ENCODE data around the gene CDKN2A. TPM values are rescaled to one million over a fixed set of nuclear protein-coding genes. Genes with fewer than 3 reads are reported as not detected.

CDKN2A gene
- total RNA-seq, 2 donors from 2014 or later: 3.9 to 15.7 TPM

DNA sequence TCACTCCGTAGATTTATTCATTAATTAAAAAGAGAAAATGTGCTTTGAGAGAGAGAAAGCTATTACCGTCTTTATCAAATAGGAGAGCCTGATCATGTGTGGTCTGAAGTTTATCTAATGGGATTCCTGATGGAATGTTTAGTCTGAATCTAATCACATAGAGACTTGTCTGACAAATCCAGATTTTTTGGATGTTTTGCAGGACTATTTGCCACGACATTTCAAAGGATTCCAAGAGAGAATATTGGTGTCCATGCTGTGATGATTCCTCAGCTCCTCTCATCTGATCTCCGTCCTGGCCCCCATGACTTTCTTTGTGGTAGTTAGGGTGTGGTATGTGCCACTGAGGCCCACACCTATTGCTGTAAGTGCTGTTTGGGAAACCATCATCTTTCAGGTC lies 35.0 kb upstream of the CDKN2A start:
- H3K27me3 Mint-ChIP-seq: peaks cover 0 to 5% of the 10 kb centered on the region in 2 donors
- no peak for ATAC-seq
- H3K27ac Mint-ChIP-seq: no peak overlapping the region
- H3K4me1 Mint-ChIP-seq (ENCODE audit: low read depth in 2 of 2): peaks cover 8 to 13% of the 10 kb centered on the region in 2 donors
- DNase-seq (ENCODE audit: low spot score): no peak
- H3K4me3 Mint-ChIP-seq: no peak overlapping the region
- H3K36me3 Mint-ChIP-seq: no peaks in the 10 kb centered on the region
- H3K9me3 Mint-ChIP-seq: no peaks in the 10 kb centered on the region

DNA sequence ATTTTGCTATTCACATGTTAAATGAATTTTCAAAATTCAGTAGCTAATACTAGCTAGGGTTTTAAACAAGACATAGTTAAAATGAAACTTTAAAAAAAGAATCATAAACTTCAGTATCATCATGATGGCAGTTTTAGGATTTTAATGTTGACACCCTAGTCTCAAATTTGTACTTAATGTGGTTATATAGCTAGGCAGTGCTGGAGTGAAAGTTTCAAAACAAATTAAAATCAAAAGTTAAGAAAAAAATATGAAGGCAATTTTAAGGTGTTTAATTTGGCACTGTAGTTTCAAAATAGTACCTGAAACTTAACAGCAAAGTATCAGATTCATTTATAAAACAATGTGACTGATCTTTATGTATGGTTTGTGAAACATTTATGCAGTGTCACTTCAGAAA lies 34.2 kb upstream of the CDKN2A start:
- Mint-ChIP-seq H3K27ac (no peak overlapping the region), H3K4me3 (no peak overlapping the region), H3K9me3 (no peaks in the 10 kb centered on the region), H3K27me3 (peaks cover 0 to 5% of the 10 kb centered on the region in 2 donors), H3K4me1 (ENCODE audit: low read depth in 2 of 2) (peaks cover 8 to 14% of the 10 kb centered on the region in 2 donors), H3K36me3 (no peaks in the 10 kb centered on the region)
- DNase-seq (ENCODE audit: low spot score): no peak
- no peak for ATAC-seq

DNA sequence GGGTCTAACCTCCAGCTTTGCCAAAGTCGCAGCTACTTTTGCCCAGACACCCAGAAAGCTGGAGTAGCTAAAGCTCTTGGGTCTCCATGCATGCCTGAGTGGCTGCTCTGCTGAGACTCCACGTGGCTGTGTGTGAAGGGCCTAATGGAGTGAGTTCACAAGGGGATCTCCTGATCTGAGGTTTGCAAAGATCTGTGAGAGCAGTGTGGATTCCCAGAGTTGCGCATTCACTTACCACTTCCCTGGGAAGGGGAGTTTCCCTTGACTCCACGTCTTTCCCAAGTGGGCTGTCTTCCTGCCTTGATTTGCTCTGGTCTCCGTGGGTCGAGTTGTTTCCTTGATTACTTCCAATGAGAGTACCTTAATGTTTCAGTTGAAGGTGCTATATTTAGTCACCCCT lies 32.5 kb upstream of the CDKN2A start:
- DNase-seq (ENCODE audit: low spot score): no peak
- Mint-ChIP-seq H3K9me3 (no peaks in the 10 kb centered on the region), H3K4me3 (no peak overlapping the region), H3K4me1 (ENCODE audit: low read depth in 2 of 2) (peaks cover 8 to 14% of the 10 kb centered on the region in 2 donors), H3K27me3 (peaks cover 9 to 10% of the 10 kb centered on the region in 2 donors), H3K36me3 (peaks cover under 1% of the 10 kb centered on the region), H3K27ac (no peak overlapping the region)
- ATAC-seq: peak; percentile 33 to 67

DNA sequence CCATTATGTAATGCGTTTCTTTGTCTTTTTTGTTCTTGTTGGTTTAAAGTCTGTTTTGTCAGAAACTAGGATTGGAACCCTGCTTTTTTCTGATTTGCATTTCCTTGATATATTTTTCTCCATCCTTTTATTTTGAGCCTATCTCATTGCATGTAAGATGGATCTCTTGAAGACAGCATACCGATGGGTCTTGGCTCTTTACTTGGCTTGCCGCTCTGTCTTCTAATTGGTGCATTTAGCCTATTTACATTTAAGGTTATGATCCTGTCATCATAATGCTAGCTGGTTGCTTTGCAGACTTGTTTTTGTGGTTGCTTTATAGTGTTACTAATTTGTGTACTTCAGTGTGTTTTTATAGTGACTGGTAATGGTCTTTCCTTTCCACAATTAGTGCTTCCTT lies 28.2 kb upstream of the CDKN2A start:
- peaks cover 23 to 30% of the 10 kb centered on the region in 2 donors for H3K27me3 Mint-ChIP-seq
- no peak for ATAC-seq

DNA sequence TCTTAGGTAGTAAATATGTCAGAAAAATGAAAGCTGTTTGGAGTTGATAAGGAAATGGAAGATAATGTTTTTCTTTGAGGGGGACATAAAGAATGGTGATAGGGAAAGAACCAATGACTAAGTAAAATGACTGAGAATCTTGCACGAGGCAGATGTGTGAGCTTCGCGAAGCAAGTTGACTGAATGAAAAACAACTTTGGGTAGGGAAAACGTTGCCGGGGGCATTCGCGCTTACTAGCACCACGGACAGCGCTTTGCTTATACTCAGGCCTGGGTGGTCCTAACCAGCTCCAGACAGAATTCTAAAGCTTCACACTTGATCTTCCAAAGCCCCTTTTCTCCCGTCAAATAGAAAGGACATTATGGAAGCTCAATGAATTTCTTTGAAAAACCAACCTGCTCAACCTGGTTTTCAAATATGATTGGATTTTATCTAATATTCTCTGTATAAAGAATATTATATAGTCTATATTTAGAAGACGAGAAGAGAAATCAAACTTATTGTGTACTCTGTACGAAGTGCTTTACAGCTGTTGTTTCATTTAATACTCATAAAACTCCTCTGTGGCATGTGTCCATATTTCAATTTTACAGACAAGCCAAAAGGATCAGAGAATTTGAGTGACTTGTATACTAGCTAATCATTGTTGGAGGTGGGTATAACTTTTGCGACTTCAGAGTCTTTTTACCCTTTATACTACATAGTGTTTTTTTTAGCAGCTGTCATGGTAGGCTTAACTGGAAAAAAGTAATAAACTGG lies 16.9 kb upstream of the CDKN2A start:
- Mint-ChIP-seq H3K27ac (no peak overlapping the region), H3K9me3 (no peaks in the 10 kb centered on the region), H3K36me3 (no peaks in the 10 kb centered on the region), H3K4me1 (ENCODE audit: low read depth in 2 of 2) (peaks cover 7 to 12% of the 10 kb centered on the region in 2 donors), H3K27me3 (peaks cover 15 to 20% of the 10 kb centered on the region in 2 donors), H3K4me3 (no peak overlapping the region)
- DNase-seq (ENCODE audit: low spot score): no peak
- ATAC-seq: no peak

More for the DNA sequence above, 28.2 kb upstream of the CDKN2A start:
- Mint-ChIP-seq H3K27ac (no peak overlapping the region), H3K4me3 (no peak overlapping the region), H3K36me3 (peaks cover 21% of the 10 kb centered on the region), H3K4me1 (ENCODE audit: low read depth in 2 of 2) (peaks cover 0 to 8% of the 10 kb centered on the region in 2 donors), H3K9me3 (no peaks in the 10 kb centered on the region)
- no peak for DNase-seq (ENCODE audit: low spot score)

DNA sequence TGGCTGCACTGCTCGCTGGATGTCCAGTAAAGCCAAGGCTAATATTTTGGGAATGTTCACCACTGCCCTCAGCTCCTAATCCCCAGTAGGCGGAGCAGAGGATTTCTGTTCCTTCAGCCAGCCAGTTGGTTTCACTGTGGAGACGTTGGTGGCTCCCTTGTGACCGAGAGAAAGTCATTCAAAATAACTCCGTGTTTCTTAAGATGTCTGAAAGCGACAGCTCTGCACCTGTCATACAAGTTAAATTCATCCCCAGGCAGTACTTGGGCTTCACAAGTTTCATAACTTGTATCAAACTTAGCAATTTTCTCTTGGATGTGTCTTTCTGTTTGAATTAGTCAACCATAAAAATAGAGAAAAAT lies 15.3 kb upstream of the CDKN2A start:
- peaks cover 28 to 35% of the 10 kb centered on the region in 2 donors for H3K27me3 Mint-ChIP-seq
- DNase-seq (ENCODE audit: low spot score): no peak
- no peaks in the 10 kb centered on the region for H3K9me3 Mint-ChIP-seq
- no peak overlapping the region for H3K27ac Mint-ChIP-seq
- peak in 1 of 2 donors; percentile 2 for ATAC-seq
- peaks cover 8% of the 10 kb centered on the region for H3K36me3 Mint-ChIP-seq
- H3K4me1 Mint-ChIP-seq (ENCODE audit: low read depth in 2 of 2): peaks cover 18 to 21% of the 10 kb centered on the region in 2 donors
- H3K4me3 Mint-ChIP-seq: peak overlapping the region; percentile 95

DNA sequence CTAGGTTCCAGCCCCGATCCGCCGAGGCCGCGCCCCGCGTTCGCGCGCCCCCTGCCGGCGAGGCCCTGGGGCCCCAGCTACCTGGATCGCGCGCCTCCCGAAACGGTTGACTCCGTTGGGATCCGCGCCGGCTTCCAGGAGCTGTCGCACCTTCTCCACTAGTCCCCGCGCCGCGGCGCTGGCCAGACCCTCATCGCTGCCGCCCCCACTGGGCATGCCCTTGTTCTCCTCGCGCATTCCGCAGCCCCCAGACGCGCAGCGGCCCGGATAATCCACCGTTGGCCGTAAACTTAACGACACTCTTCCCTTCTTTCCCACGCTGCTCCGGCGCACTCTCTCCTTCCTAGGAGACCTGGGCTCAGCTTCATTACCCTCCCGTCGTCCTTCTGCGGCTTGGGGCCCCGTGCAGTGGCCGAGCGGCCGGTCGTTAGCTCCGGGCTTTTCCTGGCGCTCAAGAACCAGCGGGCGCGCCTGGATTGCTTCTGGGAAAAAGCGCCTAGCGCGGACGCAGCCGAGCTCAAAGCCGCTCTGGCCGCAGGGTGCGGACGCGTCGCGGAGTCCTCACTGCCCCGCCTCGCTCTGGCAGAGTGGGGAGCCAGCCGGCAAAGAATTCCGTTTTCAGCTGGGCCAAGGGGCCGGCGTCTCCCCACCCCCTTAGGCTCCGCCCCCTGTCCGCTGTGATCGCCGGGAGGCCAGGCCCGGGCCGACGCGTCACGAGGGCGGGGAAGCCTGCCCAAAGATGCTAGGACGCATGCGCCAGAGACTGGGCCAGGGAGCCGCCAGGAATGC lies 14.7 kb upstream of the CDKN2A start, which contains the start of gene CDKN2B:
CDKN2B (minus strand) TSS at position 589 of the 789 bp plus-strand sequence; CDS start at position 237, 352 bp downstream.
- Mint-ChIP-seq H3K27me3 (peaks cover 31 to 41% of the 10 kb centered on the region in 2 donors), H3K4me3 (peak within 1 kb of the TSS; percentile 95), H3K36me3 (peaks cover 8% of the 10 kb centered on the region), H3K9me3 (no peaks in the 10 kb centered on the region), H3K4me1 (ENCODE audit: low read depth in 2 of 2) (peaks cover 18 to 21% of the 10 kb centered on the region in 2 donors), H3K27ac (peak within 1 kb of the TSS in 1 of 2 donors; percentile 84)
- peak; percentile 96 to 98 for ATAC-seq
- DNase-seq (ENCODE audit: low spot score): peak; percentile 91

DNA sequence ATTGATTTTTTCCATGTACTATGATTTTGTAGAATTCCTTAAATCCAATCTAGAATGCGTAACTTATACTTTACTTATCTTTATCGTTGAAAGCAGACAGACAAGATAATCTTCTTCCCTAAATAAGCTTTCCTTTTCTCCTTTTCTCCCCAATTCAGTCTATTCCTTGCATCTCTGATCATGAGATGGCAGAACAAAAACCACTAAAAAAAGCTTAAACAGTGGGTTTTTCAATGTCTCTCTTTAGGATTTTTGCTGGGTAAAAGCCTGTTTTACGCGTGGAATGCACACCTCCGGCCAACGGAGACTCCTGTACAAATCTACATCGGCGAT lies 14.2 kb upstream of the CDKN2A start:
- H3K4me3 Mint-ChIP-seq: peak overlapping the region; percentile 95

DNA sequence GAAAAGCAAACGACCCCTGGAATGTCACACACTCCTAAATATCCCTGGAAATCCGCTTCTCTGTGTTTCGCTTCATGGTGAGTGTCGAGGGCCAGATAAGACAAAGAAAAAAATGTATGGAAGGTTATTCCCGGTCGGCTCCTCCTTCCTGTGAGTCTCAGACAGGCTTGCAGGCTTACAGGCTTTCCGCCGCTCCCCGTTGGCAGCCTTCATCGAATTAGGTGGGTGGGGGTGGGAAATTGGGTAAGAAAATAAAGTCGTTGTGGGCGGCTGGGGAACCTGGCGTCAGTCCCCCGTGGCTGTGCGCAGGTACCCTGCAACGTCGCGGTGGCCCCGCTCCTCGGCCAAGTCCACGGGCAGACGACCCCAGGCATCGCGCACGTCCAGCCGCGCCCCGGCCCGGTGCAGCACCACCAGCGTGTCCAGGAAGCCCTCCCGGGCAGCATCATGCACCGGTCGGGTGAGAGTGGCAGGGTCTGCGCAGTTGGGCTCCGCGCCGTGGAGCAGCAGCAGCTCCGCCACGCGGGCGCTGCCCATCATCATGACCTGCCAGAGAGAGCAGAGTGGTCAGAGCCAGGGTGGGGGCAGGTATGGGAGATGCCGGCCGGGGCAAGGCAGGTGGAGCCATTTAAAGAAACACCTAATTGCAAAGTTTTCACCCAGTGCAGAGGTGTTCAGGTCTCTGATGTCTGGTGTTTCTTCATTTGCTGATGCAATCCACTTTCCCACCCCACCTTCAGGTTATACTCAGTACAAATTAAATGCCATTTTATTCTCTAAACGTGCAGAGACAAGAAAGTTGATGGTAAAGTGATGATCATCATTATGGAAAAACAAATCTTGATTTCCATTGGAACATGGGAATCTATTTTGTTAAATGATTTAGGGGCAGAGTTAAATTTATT lies 11.8 kb upstream of the CDKN2A start:
- Mint-ChIP-seq H3K36me3 (peaks cover 8% of the 10 kb centered on the region), H3K27ac (no peak overlapping the region), H3K4me1 (ENCODE audit: low read depth in 2 of 2) (peaks cover 18 to 21% of the 10 kb centered on the region in 2 donors), H3K4me3 (peak overlapping the region; percentile 37), H3K27me3 (peaks cover 35 to 49% of the 10 kb centered on the region in 2 donors), H3K9me3 (no peaks in the 10 kb centered on the region)
- DNase-seq (ENCODE audit: low spot score) (no peak), ATAC-seq (no peak)

More for the DNA sequence above, 14.2 kb upstream of the CDKN2A start:
- Mint-ChIP-seq H3K36me3 (peaks cover 8% of the 10 kb centered on the region), H3K9me3 (no peaks in the 10 kb centered on the region), H3K27ac (no peak overlapping the region), H3K27me3 (peaks cover 34 to 47% of the 10 kb centered on the region in 2 donors), H3K4me1 (ENCODE audit: low read depth in 2 of 2) (peaks cover 18 to 21% of the 10 kb centered on the region in 2 donors)
- DNase-seq (ENCODE audit: low spot score) (no peak), ATAC-seq (no peak)

DNA sequence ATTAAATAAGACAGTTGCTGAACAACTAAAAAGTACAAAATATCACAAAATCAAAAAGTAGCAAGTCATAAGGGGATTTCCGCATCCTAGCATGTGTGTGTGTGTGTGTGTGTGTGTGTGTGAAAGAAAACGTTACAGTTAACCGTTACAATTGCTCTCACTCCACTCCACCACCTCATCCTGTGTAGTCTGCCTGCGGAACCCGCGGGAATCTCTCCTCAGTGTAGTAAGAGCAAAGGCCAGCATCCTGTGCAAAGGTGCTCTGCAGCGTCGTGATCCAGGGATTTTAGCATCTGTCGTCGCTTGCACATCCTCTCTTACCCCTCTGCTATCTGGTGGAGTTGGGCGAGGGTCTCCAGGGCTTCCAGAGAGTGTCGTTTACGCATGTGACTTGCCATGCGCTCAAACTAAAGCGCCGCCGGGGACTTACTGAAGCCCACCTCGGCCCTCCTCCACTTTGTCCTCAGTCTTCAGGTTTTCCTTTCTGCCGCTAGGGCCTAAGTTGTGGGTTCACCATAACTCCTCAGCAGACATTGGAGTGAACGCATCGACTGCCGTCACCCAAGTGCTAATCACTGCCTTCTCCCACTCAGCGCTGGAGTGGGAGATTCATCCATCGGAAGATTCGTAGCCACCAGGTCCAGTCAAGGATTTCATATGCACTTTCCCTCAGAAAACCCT lies 11.0 kb upstream of the CDKN2A start:
- H3K4me3 Mint-ChIP-seq: peak overlapping the region; percentile 37
- peaks cover 8% of the 10 kb centered on the region for H3K36me3 Mint-ChIP-seq
- peaks cover 37 to 54% of the 10 kb centered on the region in 2 donors for H3K27me3 Mint-ChIP-seq
- H3K4me1 Mint-ChIP-seq (ENCODE audit: low read depth in 2 of 2): peaks cover 18% of the 10 kb centered on the region in 2 donors
- ATAC-seq (no peak), DNase-seq (ENCODE audit: low spot score) (no peak)
- H3K9me3 Mint-ChIP-seq: no peaks in the 10 kb centered on the region
- H3K27ac Mint-ChIP-seq: no peak overlapping the region

DNA sequence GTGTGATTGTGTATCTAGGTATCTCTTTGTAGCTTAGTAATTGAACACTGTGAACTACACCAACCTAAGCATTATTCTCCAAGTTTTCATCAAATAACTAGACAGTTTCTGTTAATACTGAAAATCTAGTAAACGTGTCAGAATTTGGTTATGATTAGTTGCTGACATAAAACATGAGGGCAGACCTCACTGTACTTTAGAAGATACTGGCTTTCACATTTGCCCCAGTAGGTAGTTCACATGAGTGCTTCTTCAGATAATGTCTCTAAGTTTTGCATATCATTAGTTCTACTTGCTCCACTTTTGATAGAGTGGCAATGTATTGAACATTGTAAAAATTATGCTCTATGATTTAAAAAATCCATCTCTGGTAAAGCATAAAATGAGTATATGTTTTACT lies 7.8 kb upstream of the CDKN2A start:
- Mint-ChIP-seq H3K4me1 (ENCODE audit: low read depth in 2 of 2) (peaks cover 10 to 11% of the 10 kb centered on the region in 2 donors), H3K27me3 (peaks cover 33 to 49% of the 10 kb centered on the region in 2 donors), H3K36me3 (peaks cover 8% of the 10 kb centered on the region), H3K27ac (no peak overlapping the region), H3K4me3 (no peak overlapping the region), H3K9me3 (no peaks in the 10 kb centered on the region)
- ATAC-seq (no peak), DNase-seq (ENCODE audit: low spot score) (no peak)

DNA sequence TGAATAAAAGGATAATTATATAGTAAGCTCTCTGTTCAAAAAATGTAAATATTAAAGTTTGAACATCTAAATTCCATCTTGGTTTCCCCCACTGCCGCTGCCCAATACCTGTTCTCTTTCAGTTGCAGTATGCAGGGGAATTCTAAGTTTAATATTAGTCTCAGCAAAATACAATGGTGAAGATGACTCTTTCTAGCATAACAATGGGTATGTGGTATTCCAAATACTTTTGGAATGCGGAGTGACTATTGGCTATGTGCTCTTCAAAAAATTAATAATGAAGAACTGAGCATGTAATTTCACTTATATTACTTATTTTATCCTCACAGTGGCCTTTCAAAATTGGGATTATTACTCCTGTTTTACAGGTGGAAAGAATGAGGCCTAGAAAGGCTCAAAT lies 3.8 kb upstream of the CDKN2A start:
- H3K36me3 Mint-ChIP-seq: no peaks in the 10 kb centered on the region
- no peak overlapping the region for H3K27ac Mint-ChIP-seq
- no peak for DNase-seq (ENCODE audit: low spot score)
- H3K4me1 Mint-ChIP-seq (ENCODE audit: low read depth in 2 of 2): peaks cover 10 to 12% of the 10 kb centered on the region in 2 donors
- H3K9me3 Mint-ChIP-seq: no peaks in the 10 kb centered on the region
- no peak for ATAC-seq
- no peak overlapping the region for H3K4me3 Mint-ChIP-seq
- peaks cover 11 to 16% of the 10 kb centered on the region in 2 donors for H3K27me3 Mint-ChIP-seq

DNA sequence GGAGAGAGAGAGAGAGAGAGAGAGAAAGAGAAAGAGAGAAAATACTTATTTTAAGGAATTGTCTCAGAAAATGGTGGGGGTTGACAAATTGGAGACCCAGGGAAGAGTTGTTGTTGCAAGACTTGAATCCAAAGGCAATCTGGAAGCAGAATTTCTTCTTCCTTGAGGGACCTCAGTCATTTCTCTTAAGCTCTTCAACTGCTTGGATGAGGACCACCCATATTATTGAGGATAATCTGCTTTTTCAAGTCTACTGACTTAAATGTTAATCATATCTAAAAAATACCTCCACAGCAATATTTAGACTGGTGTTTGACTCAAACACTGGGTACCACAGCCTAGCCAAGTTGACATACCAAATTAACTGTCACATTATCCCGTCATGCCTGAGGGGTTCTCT lies 3.3 kb upstream of the CDKN2A start:
- Mint-ChIP-seq H3K27me3 (peaks cover 8 to 14% of the 10 kb centered on the region in 2 donors), H3K9me3 (no peaks in the 10 kb centered on the region), H3K4me3 (no peak overlapping the region), H3K36me3 (no peaks in the 10 kb centered on the region), H3K4me1 (ENCODE audit: low read depth in 2 of 2) (peaks cover 10 to 12% of the 10 kb centered on the region in 2 donors), H3K27ac (no peak overlapping the region)
- no peak for DNase-seq (ENCODE audit: low spot score)
- ATAC-seq: no peak
